Activated gamma-delta T cell (primary cell): ENCODE data around the gene CGGBP1.

ENCODE experiments used
- DNase-seq: peaks from one replicate; lab custom pipeline; 2025; lab: John Stamatoyannopoulos, UW
- total RNA-seq, 2 donors: gene quantifications; one replicate each; lab custom pipeline; 2026; lab: John Stamatoyannopoulos, UW

CGGBP1 gene
- total RNA-seq, result 289 to 313 reads per million in 2 donors

- DNase-seq, result peak; percentile 93
Observed at GRCh38 chr3:88058581-88059379, at the start of gene CGGBP1, which contains the start of gene ZNF654. CGGBP1 (minus strand) TSS chr3:88059005; CDS start chr3:88055976, 3,029 bp downstream. ZNF654 (plus strand) TSS chr3:88059255; CDS start chr3:88059320, 65 bp downstream.

- no peak for DNase-seq
Observed at GRCh38 chr3:88105325-88105724, 46.5 kb upstream of the CGGBP1 start.

GRCh38 chr3:88101142-88101541, 42.3 kb upstream of the CGGBP1 start:
- no peak for DNase-seq

- DNase-seq, result no peak
Observed at GRCh38 chr3:88093266-88093665, 34.5 kb upstream of the CGGBP1 start.

- DNase-seq, result no peak
Observed at GRCh38 chr3:88092270-88092669, 33.5 kb upstream of the CGGBP1 start.

- no peak for DNase-seq
Observed at GRCh38 chr3:88090681-88091080, 31.9 kb upstream of the CGGBP1 start.

GRCh38 chr3:88084097-88084501, 25.3 kb upstream of the CGGBP1 start:
- no peak for DNase-seq

GRCh38 chr3:88082854-88083253, 24.0 kb upstream of the CGGBP1 start:
- DNase-seq, result no peak

- DNase-seq, result no peak
Observed at GRCh38 chr3:88078932-88079331, 20.1 kb upstream of the CGGBP1 start.

GRCh38 chr3:88076712-88077111, 17.9 kb upstream of the CGGBP1 start:
- DNase-seq, result no peak

- no peak for DNase-seq
Observed at GRCh38 chr3:88075497-88075896, 16.7 kb upstream of the CGGBP1 start.

- no peak for DNase-seq
Observed at GRCh38 chr3:88075072-88075471, 16.3 kb upstream of the CGGBP1 start.

GRCh38 chr3:88061746-88062145, 2.9 kb upstream of the CGGBP1 start:
- DNase-seq, result no peak

- no peak for DNase-seq
Observed at GRCh38 chr3:88059380-88060170, 770 bp upstream of the CGGBP1 start.

GRCh38 chr3:88058306-88058580, 562 bp downstream of the CGGBP1 start:
- DNase-seq, result no peak

GRCh38 chr3:88057630-88058305, 1.0 kb downstream of the CGGBP1 start:
- no peak for DNase-seq

GRCh38 chr3:88046766-88047165, 12.0 kb downstream of the CGGBP1 start:
- DNase-seq, result no peak

GRCh38 chr3:88044411-88044810, 14.4 kb downstream of the CGGBP1 start:
- DNase-seq, result no peak

- DNase-seq, result no peak
Observed at GRCh38 chr3:88041005-88041404, 17.8 kb downstream of the CGGBP1 start.

GRCh38 chr3:88040529-88040928, 18.3 kb downstream of the CGGBP1 start:
- no peak for DNase-seq

- DNase-seq, result no peak
Observed at GRCh38 chr3:88038566-88038965, 20.2 kb downstream of the CGGBP1 start.

GRCh38 chr3:88036221-88036620, 22.6 kb downstream of the CGGBP1 start:
- DNase-seq, result no peak
